H9 (cell line): Measurements from ENCODE around the gene ARR3. TPM values are rescaled to one million over a fixed set of nuclear protein-coding genes. Genes with fewer than 3 reads are reported as not detected.

Experiments used
- DNase-seq: peaks from one replicate; pipeline ENCODE4 v3.0.0-alpha.2; 2017
- H2AFZ ChIP-seq: one replicate; pipeline ENCODE4 v1.6.1; 2013; ENCODE audit warnings: mild to moderate bottlenecking, low read length, control low read depth, moderate library complexity
- H2AK5ac ChIP-seq: 2 replicates; pipeline ENCODE4 v1.6.1; 2013; ENCODE audit warnings: low read length, control low read depth, mixed read lengths; ENCODE audit not compliant: insufficient read length
- H2BK120ac ChIP-seq: one replicate; pipeline ENCODE4 v1.6.1; 2013; ENCODE audit warnings: low read depth, mild to moderate bottlenecking, low read length, control low read depth, inconsistent platforms; ENCODE audit not compliant: poor library complexity, severe bottlenecking
- H2BK12ac ChIP-seq: 2 replicates; pipeline ENCODE4 v1.6.1; 2013; ENCODE audit warnings: low read length, control low read depth, mixed read lengths, low read depth; ENCODE audit not compliant: insufficient read length
- H2BK15ac ChIP-seq: 2 replicates; pipeline ENCODE4 v1.6.1; 2013; ENCODE audit warnings: low read depth, low read length, control low read depth
- H2BK20ac ChIP-seq: one replicate; pipeline ENCODE4 v1.6.1; 2013; ENCODE audit warnings: low read depth, mild to moderate bottlenecking, low read length, control low read depth, inconsistent platforms; ENCODE audit not compliant: poor library complexity, severe bottlenecking
- H2BK5ac ChIP-seq: 2 replicates; pipeline ENCODE4 v1.6.1; 2013; ENCODE audit warnings: low read length, control low read depth, mixed read lengths; ENCODE audit not compliant: insufficient read length
- H3K14ac ChIP-seq: 2 replicates; pipeline ENCODE4 v1.6.1; 2013; ENCODE audit warnings: low read length, control low read depth; ENCODE audit not compliant: insufficient read depth
- H3K18ac ChIP-seq: 2 replicates; pipeline ENCODE4 v1.6.1; 2013; ENCODE audit warnings: low read depth, mild to moderate bottlenecking, mixed read lengths, low read length, control low read depth; ENCODE audit not compliant: insufficient read length
- H3K23ac ChIP-seq: 2 replicates; pipeline ENCODE4 v1.6.1; 2013; ENCODE audit warnings: low read length, control low read depth, mixed read lengths, low read depth; ENCODE audit not compliant: insufficient read length
- H3K23me2 ChIP-seq: 2 replicates; pipeline ENCODE4 v1.6.1; 2013; ENCODE audit warnings: low read depth, mild to moderate bottlenecking, mixed read lengths, low read length, control low read depth; ENCODE audit not compliant: insufficient read length, poor library complexity, severe bottlenecking
- H3K27ac ChIP-seq: 2 replicates; pipeline ENCODE4 v1.5.1; 2013; ENCODE audit warnings: low read length, control low read depth, mixed read lengths, low read depth; ENCODE audit not compliant: insufficient read length
- H3K27me3 ChIP-seq: 2 replicates; pipeline ENCODE4 v1.6.1; 2013; ENCODE audit warnings: low read length, control low read depth, inconsistent platforms; ENCODE audit not compliant: insufficient read depth
- H3K4ac ChIP-seq: 2 replicates; pipeline ENCODE4 v1.6.1; 2013; ENCODE audit warnings: low read depth, mild to moderate bottlenecking, control low read depth, inconsistent platforms, low read length, moderate library complexity
- H3K4me1 ChIP-seq: 2 replicates; pipeline ENCODE4 v1.6.1; 2013; ENCODE audit warnings: low read length, control low read depth, inconsistent platforms; ENCODE audit not compliant: insufficient read depth
- H3K4me2 ChIP-seq: 2 replicates; pipeline ENCODE4 v1.6.1; 2013; ENCODE audit warnings: low read length, control low read depth, mixed read lengths; ENCODE audit not compliant: insufficient read length, insufficient read depth
- H3K56ac ChIP-seq: 2 replicates; pipeline ENCODE4 v1.6.1; 2013; ENCODE audit warnings: low read depth, mild to moderate bottlenecking, mixed read lengths, low read length, control low read depth; ENCODE audit not compliant: insufficient read length
- H3K79me1 ChIP-seq: 2 replicates; pipeline ENCODE4 v1.6.1; 2013; ENCODE audit warnings: low read depth, mild to moderate bottlenecking, moderate library complexity, low read length, control low read depth, inconsistent platforms; ENCODE audit not compliant: insufficient read depth, poor library complexity, severe bottlenecking
- H3K79me2 ChIP-seq: 2 replicates; pipeline ENCODE4 v1.6.1; 2013; ENCODE audit warnings: low read length, control low read depth, inconsistent platforms; ENCODE audit not compliant: insufficient read depth
- H3K9ac ChIP-seq: 2 replicates; pipeline ENCODE4 v1.6.1; 2013; ENCODE audit warnings: low read length, control low read depth, mixed read lengths; ENCODE audit not compliant: insufficient read length; ENCODE audit errors: extremely low read depth
- H3K9me3 ChIP-seq: one replicate; pipeline ENCODE4 v1.6.1; 2013; ENCODE audit warnings: low read depth, low read length, inconsistent platforms; ENCODE audit not compliant: control insufficient read depth
- H3T11ph ChIP-seq: one replicate; pipeline ENCODE4 v1.6.1; 2013; ENCODE audit warnings: mild to moderate bottlenecking, low read length, control low read depth, inconsistent platforms
- H4K20me1 ChIP-seq: one replicate; pipeline ENCODE4 v1.6.1; 2013; ENCODE audit not compliant: control insufficient read depth, insufficient read length, insufficient read depth
- H4K5ac ChIP-seq: 2 replicates; pipeline ENCODE4 v1.6.1; 2013; ENCODE audit warnings: low read depth, mild to moderate bottlenecking, mixed read lengths, low read length, control low read depth; ENCODE audit not compliant: insufficient read length
- H4K8ac ChIP-seq: replicated peaks from 2 replicates; pipeline ENCODE4 v1.6.1; 2013; ENCODE audit warnings: low read length, control low read depth, mixed read lengths, low read depth; ENCODE audit not compliant: insufficient read length
- H4K91ac ChIP-seq: 2 replicates; pipeline ENCODE4 v1.6.1; 2013; ENCODE audit warnings: low read depth, mild to moderate bottlenecking, moderate library complexity, mixed read lengths, low read length, control low read depth; ENCODE audit not compliant: insufficient read length
- H3K27ac Mint-ChIP-seq, 3 experiments: 2 replicates in 2 of 3; 3 replicates in 1 of 3; pipeline ENCODE4 v1.8.0; 2020 to 2021; ENCODE audit warnings: mixed read lengths in 3 of 3, mild to moderate bottlenecking in 1 of 3, moderate library complexity in 1 of 3
- H3K27me3 Mint-ChIP-seq: 2 replicates; pipeline ENCODE4 v1.8.0; 2021; ENCODE audit warnings: low read depth, mild to moderate bottlenecking, moderate library complexity, mixed read lengths
- H3K36me3 Mint-ChIP-seq, 3 experiments: 2 replicates in 2 of 3; 3 replicates in 1 of 3; pipeline ENCODE4 v1.8.0; 2020 to 2021; ENCODE audit warnings: low read depth in 3 of 3, mixed read lengths in 3 of 3; ENCODE audit not compliant: insufficient read depth in 1 of 3
- H3K4me1 Mint-ChIP-seq, 2 experiments: 2 replicates each; pipeline ENCODE4 v1.8.0; 2020; ENCODE audit warnings: mixed read lengths in 2 of 2
- H3K4me3 Mint-ChIP-seq, 2 experiments: 2 replicates in 1 of 2; 3 replicates in 1 of 2; pipeline ENCODE4 v1.8.0; 2020 to 2021; ENCODE audit warnings: mild to moderate bottlenecking in 2 of 2, mixed read lengths in 2 of 2, moderate library complexity in 1 of 2
- H3K9me3 Mint-ChIP-seq, 2 experiments: 2 replicates in 1 of 2; 3 replicates in 1 of 2; pipeline ENCODE4 v1.8.0; 2020; ENCODE audit warnings: mild to moderate bottlenecking in 2 of 2, mixed read lengths in 2 of 2, moderate library complexity in 1 of 2
- WGBS: extraction: QIAGEN DNeasy Blood & Tissue Kit; methylation state at CpG from one replicate; pipeline ENCODE4 v1.1.7; 2013; ENCODE audit warnings: missing lambda C conversion rate, low lambda C conversion rate, mixed read lengths; ENCODE audit not compliant: insufficient read length; ENCODE audit errors: extremely low coverage; 5-methylcytosine and 5-hydroxymethylcytosine counted together
- total RNA-seq: library from RNA; stranded (reverse); gene quantifications from 2 replicates; pipeline ENCODE4 v1.2.1, GENCODE V29; 2021
- TF ChIP-seq, protein P1 (sequence below): fragments of 200-600 bp; sonication (generic); conservative IDR thresholded peaks from 3 replicates; pipeline ENCODE4 v1.8.0; 2021; ENCODE audit warnings: antibody characterized with exemption, mild to moderate bottlenecking

The ARR3 gene
- total RNA-seq, 1 experiment from 2014 or later = not detected

DNA sequence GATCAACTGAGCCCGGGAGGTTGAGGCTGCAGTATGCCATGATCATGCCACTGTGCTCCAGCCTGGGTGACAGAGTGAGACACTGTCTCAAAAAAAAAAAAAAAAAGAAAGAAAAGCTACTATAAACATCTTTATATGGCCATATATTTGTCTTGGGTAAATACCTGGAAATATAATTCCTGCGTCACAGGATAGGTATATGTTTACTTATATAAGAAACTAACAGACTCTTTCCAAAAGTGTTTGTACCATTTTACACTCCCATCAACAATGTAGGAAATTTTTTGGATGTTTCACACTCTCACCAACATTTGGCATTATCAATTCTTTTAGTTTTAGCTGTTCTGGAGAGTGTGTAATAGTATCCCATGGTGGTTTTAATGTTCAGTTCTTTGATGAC is 20.9 kb upstream of the ARR3 start:
- Histone ChIP-seq H3T11ph (no peak overlapping the region), H2AFZ (no peak overlapping the region), H3K9me3 (peaks cover 5% of the 10 kb centered on the region), H2BK20ac (no peak overlapping the region), H4K91ac (no peak overlapping the region), H3K79me2 (no peaks in the 10 kb centered on the region), H2BK12ac (no peak overlapping the region), H3K4me2 (no peak overlapping the region), H3K79me1 (no peaks in the 10 kb centered on the region), H2BK15ac (no peak overlapping the region), H3K56ac (no peak overlapping the region), H3K23me2 (no peaks in the 10 kb centered on the region), H3K4ac (no peak overlapping the region), H2AK5ac (no peak overlapping the region), H4K8ac (no peak overlapping the region), H3K14ac (no peak overlapping the region), H4K20me1 (no peaks in the 10 kb centered on the region), H3K18ac (no peak overlapping the region), H3K27me3 (no peaks in the 10 kb centered on the region), H3K27ac (no peak overlapping the region), H3K4me1 (no peaks in the 10 kb centered on the region), H2BK5ac (no peak overlapping the region), H2BK120ac (no peak overlapping the region), H4K5ac (no peak overlapping the region), H3K9ac (no peak overlapping the region), H3K23ac (no peak overlapping the region)
- Mint-ChIP-seq H3K4me3 (no peak overlapping the region), H3K27ac (no peak overlapping the region), H3K27me3 (no peaks in the 10 kb centered on the region), H3K4me1 (peaks cover 17% of the 10 kb centered on the region in 2 experiments), H3K9me3 (peaks cover 58 to 63% of the 10 kb centered on the region in 2 experiments), H3K36me3 (peaks cover 0 to 2% (median 0%) of the 10 kb centered on the region in 3 experiments; a peak in 1 of 7 replicates)
- no CpG with 5 or more reads among the region's 2 CpGs for WGBS
- TF ChIP-seq, protein P1, sequence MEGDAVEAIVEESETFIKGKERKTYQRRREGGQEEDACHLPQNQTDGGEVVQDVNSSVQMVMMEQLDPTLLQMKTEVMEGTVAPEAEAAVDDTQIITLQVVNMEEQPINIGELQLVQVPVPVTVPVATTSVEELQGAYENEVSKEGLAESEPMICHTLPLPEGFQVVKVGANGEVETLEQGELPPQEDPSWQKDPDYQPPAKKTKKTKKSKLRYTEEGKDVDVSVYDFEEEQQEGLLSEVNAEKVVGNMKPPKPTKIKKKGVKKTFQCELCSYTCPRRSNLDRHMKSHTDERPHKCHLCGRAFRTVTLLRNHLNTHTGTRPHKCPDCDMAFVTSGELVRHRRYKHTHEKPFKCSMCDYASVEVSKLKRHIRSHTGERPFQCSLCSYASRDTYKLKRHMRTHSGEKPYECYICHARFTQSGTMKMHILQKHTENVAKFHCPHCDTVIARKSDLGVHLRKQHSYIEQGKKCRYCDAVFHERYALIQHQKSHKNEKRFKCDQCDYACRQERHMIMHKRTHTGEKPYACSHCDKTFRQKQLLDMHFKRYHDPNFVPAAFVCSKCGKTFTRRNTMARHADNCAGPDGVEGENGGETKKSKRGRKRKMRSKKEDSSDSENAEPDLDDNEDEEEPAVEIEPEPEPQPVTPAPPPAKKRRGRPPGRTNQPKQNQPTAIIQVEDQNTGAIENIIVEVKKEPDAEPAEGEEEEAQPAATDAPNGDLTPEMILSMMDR = no peak
- no peak for DNase-seq
